PC-3 (cell line): ENCODE data around the gene EDIL3. TPM values are rescaled to one million over a fixed set of nuclear protein-coding genes. Genes with fewer than 3 reads are reported as not detected.

Source experiments
- ATAC-seq: fragments of 200-7000 bp; cut with Tn5 transposase; 2 replicates; pipeline ENCODE4 v1.9.1; 2020; ENCODE audit warnings: mild to moderate bottlenecking, moderate library complexity
- BruUV-seq: library from RNA; stranded (reverse); fragments of 400-500 nt; replicated peaks from 2 replicates; lab custom pipeline; 2021; lab: Mats Ljungman, UMichigan
- CTCF ChIA-PET: fragments of 300-600 bp; sonication (Branson Sonifier 250); formaldehyde crosslinking; loops from one replicate; lab custom pipeline; 2022; ENCODE audit warnings: antibody characterized with exemption; lab: Charles Lee
- POLR2A ChIA-PET: fragments of 300-600 bp; sonication (Branson Sonifier 250); formaldehyde crosslinking; loops from one replicate; lab custom pipeline; 2022; ENCODE audit warnings: antibody characterized with exemption; ENCODE audit not compliant: unreplicated experiment; lab: Charles Lee
- DNase-seq: peaks from one replicate; pipeline ENCODE4 v3.0.0-alpha.2; 2015
- H2AFZ ChIP-seq: fragments of 300-600 bp; sonication (generic); 2 replicates; pipeline ENCODE4 v1.6.0; 2016; ENCODE audit warnings: antibody characterized with exemption, low read length
- H3F3A ChIP-seq: fragments of 300-600 bp; sonication (generic); one replicate; pipeline ENCODE4 v1.6.0; 2017; ENCODE audit warnings: antibody characterized with exemption, low read length, control low read depth, mild to moderate bottlenecking; ENCODE audit not compliant: unreplicated experiment
- H3K27ac ChIP-seq: fragments of 300-600 bp; sonication (generic); 2 replicates; pipeline ENCODE4 v1.5.1; 2016; ENCODE audit warnings: mild to moderate bottlenecking, low read length
- H3K27me3 ChIP-seq: fragments of 300-600 bp; sonication (generic); 2 replicates; pipeline ENCODE4 v1.6.1; 2016; ENCODE audit warnings: low read length, mixed read lengths
- H3K36me3 ChIP-seq: fragments of 300-600 bp; sonication (generic); 2 replicates; pipeline ENCODE4 v1.6.1; 2016; ENCODE audit warnings: low read depth, mixed run types, low read length, mixed read lengths
- H3K4me1 ChIP-seq: fragments of 300-600 bp; sonication (generic); 2 replicates; pipeline ENCODE4 v1.5.1; 2016; ENCODE audit warnings: low read length; ENCODE audit not compliant: insufficient read depth
- H3K4me2 ChIP-seq: fragments of 300-600 bp; sonication (generic); 2 replicates; pipeline ENCODE4 v1.6.0; 2016; ENCODE audit warnings: low read length
- H3K4me3 ChIP-seq: fragments of 300-600 bp; sonication (generic); 2 replicates; pipeline ENCODE4 v1.5.1; 2016; ENCODE audit warnings: mild to moderate bottlenecking, low read length, mixed read lengths
- H3K79me2 ChIP-seq: fragments of 300-600 bp; sonication (generic); 2 replicates; pipeline ENCODE4 v1.6.1; 2017; ENCODE audit warnings: low read length, mixed read lengths
- H3K9ac ChIP-seq: fragments of 300-600 bp; sonication (generic); 2 replicates; pipeline ENCODE4 v1.6.0; 2016; ENCODE audit warnings: mild to moderate bottlenecking, low read length
- H3K9me2 ChIP-seq: fragments of 300-600 bp; sonication (generic); replicated peaks from 2 replicates; pipeline ENCODE4 v1.6.1; 2016; ENCODE audit warnings: mixed run types, low read length, mixed read lengths
- H3K9me3 ChIP-seq: fragments of 300-600 bp; sonication (generic); 2 replicates; pipeline ENCODE4 v1.6.1; 2016; ENCODE audit warnings: low read length, mixed read lengths
- H4K20me1 ChIP-seq: fragments of 300-600 bp; sonication (generic); 2 replicates; pipeline ENCODE4 v1.6.1; 2016; ENCODE audit warnings: low read length, mixed read lengths
- EZH2 ChIP-seq: fragments of 300-600 bp; sonication (generic); IDR thresholded peaks from one replicate; pipeline ENCODE4 v1.6.1; 2017; ENCODE audit warnings: antibody characterized with exemption, mild to moderate bottlenecking, low read length; ENCODE audit not compliant: unreplicated experiment
- EZH2phosphoT487 ChIP-seq: fragments of 300-600 bp; sonication (generic); IDR thresholded peaks from 2 replicates; pipeline ENCODE4 v1.6.1; 2018; ENCODE audit warnings: mild to moderate bottlenecking, antibody characterized with exemption, low read length, borderline replicate concordance
- intact Hi-C: fragments of 100-400 bp; cut with micrococcal nuclease; formaldehyde crosslinking; loops from 2 replicates; pipeline ENCODE4 v1.9.0; 2023
- total RNA-seq: library from RNA; depleted of rRNA; stranded (reverse); fragments of >200 nt; gene quantifications from 2 replicates; pipeline ENCODE4 v1.2.3, GENCODE V29; 2014
- TF ChIP-seq, protein P1 (sequence below): fragments of 300-600 bp; sonication (generic); conservative IDR thresholded peaks from 2 replicates; pipeline ENCODE4 v1.5.1; 2017; ENCODE audit warnings: antibody characterized with exemption, low read depth, mild to moderate bottlenecking, low read length

EDIL3 gene
- total RNA-seq, 1 experiment from 2014 or later, result 13.8 TPM

DNA sequence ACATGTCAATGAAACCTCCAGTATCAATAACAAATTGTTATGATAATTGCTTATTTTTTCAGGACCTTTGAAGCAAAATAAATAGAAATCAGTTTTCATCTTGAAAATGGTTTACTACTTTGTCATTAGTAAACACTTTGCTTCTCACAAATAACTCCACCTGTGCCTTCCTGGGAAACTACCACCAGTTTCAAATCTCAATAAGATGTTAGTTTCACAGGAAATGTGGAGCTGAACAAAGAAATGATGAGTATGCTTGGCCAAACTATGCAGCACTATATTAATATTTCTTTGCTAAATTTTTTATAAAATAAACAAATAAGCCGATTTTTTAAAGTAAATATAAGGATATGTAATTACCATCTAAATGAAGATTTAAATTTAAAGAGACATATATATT, 442.5 kb downstream of the EDIL3 start:
- no peak overlapping the region for H3K27ac ChIP-seq
- POLR2A ChIA-PET, result no interaction called here
- H3K4me1 ChIP-seq, result no peaks in the 10 kb centered on the region
- no peak overlapping the region for H3K4me3 ChIP-seq
- CTCF ChIA-PET, result no interaction called here
- DNase-seq (no peak), ATAC-seq (no peak)
- no peak overlapping the region for H3K9ac ChIP-seq
- H2AFZ ChIP-seq, result no peak overlapping the region
- no peaks in the 10 kb centered on the region for H3K79me2 ChIP-seq
- BruUV-seq, result no TSS peak
- no peaks in the 10 kb centered on the region for H4K20me1 ChIP-seq
- H3F3A ChIP-seq, result no peaks in the 10 kb centered on the region
- no peaks in the 10 kb centered on the region for H3K9me2 ChIP-seq
- H3K4me2 ChIP-seq, result no peak overlapping the region
- no peak for TF ChIP-seq EZH2phosphoT487
- TF ChIP-seq, protein P1, sequence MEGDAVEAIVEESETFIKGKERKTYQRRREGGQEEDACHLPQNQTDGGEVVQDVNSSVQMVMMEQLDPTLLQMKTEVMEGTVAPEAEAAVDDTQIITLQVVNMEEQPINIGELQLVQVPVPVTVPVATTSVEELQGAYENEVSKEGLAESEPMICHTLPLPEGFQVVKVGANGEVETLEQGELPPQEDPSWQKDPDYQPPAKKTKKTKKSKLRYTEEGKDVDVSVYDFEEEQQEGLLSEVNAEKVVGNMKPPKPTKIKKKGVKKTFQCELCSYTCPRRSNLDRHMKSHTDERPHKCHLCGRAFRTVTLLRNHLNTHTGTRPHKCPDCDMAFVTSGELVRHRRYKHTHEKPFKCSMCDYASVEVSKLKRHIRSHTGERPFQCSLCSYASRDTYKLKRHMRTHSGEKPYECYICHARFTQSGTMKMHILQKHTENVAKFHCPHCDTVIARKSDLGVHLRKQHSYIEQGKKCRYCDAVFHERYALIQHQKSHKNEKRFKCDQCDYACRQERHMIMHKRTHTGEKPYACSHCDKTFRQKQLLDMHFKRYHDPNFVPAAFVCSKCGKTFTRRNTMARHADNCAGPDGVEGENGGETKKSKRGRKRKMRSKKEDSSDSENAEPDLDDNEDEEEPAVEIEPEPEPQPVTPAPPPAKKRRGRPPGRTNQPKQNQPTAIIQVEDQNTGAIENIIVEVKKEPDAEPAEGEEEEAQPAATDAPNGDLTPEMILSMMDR, result no peak
- no peak for TF ChIP-seq EZH2
- intact Hi-C loops, result no loop called here
- no peaks in the 10 kb centered on the region for H3K9me3 ChIP-seq
- H3K27me3 ChIP-seq, result no peaks in the 10 kb centered on the region
- no peaks in the 10 kb centered on the region for H3K36me3 ChIP-seq

DNA sequence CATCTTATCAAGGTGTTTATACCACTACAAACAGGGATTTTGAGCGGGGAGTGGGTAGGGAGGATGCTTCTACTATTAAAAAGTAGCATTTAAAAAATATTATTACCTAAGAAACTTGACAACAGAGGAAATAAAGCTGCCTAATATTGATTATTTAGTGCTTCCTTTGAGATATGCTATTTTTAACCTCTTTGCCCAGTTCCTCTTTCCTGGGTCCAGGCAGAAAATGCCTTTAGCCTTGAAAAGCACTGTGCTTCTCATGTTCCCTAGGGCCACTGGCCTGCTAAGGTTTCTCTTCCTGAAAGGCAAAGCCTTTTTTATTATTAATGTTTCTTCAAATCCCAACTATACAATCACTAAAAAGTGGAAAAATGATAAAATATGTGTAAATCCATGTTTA, 446.8 kb downstream of the EDIL3 start:
- POLR2A ChIA-PET, result no interaction called here
- no peak overlapping the region for H2AFZ ChIP-seq
- ATAC-seq (no peak), DNase-seq (no peak)
- intact Hi-C loops, result no loop called here
- H3K4me1 ChIP-seq, result no peaks in the 10 kb centered on the region
- no peaks in the 10 kb centered on the region for H3K79me2 ChIP-seq
- no peaks in the 10 kb centered on the region for H3K9me3 ChIP-seq
- no peak overlapping the region for H3K4me2 ChIP-seq
- H3K9ac ChIP-seq, result no peak overlapping the region
- CTCF ChIA-PET, result no interaction called here
- no TSS peak for BruUV-seq
- H3K9me2 ChIP-seq, result no peaks in the 10 kb centered on the region
- no peaks in the 10 kb centered on the region for H3K27me3 ChIP-seq
- H3K27ac ChIP-seq, result no peak overlapping the region
- H3K4me3 ChIP-seq, result no peak overlapping the region
- H3F3A ChIP-seq, result no peaks in the 10 kb centered on the region
- TF ChIP-seq EZH2phosphoT487, result no peak
- no peak for TF ChIP-seq EZH2
- TF ChIP-seq, protein P1, result no peak
- H4K20me1 ChIP-seq, result no peaks in the 10 kb centered on the region
- H3K36me3 ChIP-seq, result no peaks in the 10 kb centered on the region

DNA sequence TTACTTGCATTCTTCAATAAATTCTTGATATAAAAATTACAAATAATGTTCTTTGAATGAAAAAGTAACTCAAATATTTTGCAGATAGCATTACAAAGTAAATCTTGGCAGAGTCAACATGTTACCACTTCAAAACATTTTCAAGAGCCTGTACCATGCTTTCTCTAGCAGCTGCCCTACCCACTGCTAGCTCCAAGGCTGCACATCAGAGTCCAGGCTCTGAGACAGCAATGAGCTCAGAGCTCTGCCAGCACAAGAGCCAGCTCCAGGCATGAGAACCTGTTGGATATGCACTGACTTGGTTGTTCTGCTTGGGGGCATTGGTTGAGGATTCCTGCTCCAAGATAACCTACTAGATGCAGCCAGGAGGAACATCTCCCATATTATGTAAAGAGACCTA, 452.7 kb downstream of the EDIL3 start:
- Histone ChIP-seq H2AFZ (no peak overlapping the region), H3K9ac (no peak overlapping the region), H3F3A (no peaks in the 10 kb centered on the region), H3K27me3 (no peaks in the 10 kb centered on the region), H3K4me2 (no peak overlapping the region), H3K27ac (no peak overlapping the region), H3K36me3 (no peaks in the 10 kb centered on the region), H3K79me2 (no peaks in the 10 kb centered on the region), H3K9me3 (no peaks in the 10 kb centered on the region), H3K9me2 (no peaks in the 10 kb centered on the region), H3K4me1 (no peaks in the 10 kb centered on the region), H4K20me1 (no peaks in the 10 kb centered on the region), H3K4me3 (no peak overlapping the region)
- TF ChIP-seq, protein P1, result no peak
- no peak for TF ChIP-seq EZH2phosphoT487
- no peak for TF ChIP-seq EZH2
- DNase-seq (no peak), ATAC-seq (no peak)
- ChIA-PET POLR2A (no interaction called here), CTCF (no interaction called here)
- intact Hi-C loops, result no loop called here
- no TSS peak for BruUV-seq
